OCI-LY1 (cell line): Measurements from ENCODE around the gene ABHD4.

Experiments
- EZH2 ChIP-seq: fragments of 200-600 bp; sonication (generic), shearing (Covaris generic); IDR thresholded peaks from 2 replicates; pipeline ENCODE4 v1.8.0; 2017; ENCODE audit warnings: borderline replicate concordance, mixed run types, mild to moderate bottlenecking, antibody characterized with exemption, low read length, moderate library complexity, mixed read lengths
- TF ChIP-seq, protein P1 (sequence below): fragments of 200-600 bp; sonication (generic), shearing (Covaris generic); IDR thresholded peaks from 2 replicates; pipeline ENCODE4 v1.5.1; 2017; ENCODE audit warnings: mild to moderate bottlenecking, antibody characterized with exemption, low read length, moderate library complexity, mixed read lengths

DNA sequence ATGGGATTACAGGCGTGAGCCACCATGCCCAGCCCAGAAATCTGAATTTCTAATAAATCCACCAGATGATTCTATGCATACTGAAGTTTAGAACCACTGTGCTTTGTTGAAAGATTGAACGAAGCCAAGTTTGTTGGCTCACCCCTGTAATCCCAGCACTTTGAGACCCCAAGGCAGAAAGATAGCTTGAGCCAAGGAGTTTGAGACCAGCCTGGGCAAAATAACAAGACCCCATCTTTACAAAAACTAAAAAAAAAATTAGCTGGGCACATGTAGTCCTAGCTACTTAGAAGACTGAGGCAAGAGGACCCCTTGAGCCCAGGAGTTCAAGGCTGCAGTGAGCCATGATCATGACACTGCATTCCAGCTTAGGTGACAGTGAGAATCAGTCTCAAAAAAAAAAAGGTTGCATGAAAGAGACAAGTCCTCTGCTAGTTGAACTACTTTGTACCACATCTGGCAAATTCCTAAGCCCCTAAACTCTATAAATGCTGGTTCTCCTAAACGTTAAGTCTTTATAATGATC is 1.7 kb upstream of the ABHD4 start:
- TF ChIP-seq, protein P1, sequence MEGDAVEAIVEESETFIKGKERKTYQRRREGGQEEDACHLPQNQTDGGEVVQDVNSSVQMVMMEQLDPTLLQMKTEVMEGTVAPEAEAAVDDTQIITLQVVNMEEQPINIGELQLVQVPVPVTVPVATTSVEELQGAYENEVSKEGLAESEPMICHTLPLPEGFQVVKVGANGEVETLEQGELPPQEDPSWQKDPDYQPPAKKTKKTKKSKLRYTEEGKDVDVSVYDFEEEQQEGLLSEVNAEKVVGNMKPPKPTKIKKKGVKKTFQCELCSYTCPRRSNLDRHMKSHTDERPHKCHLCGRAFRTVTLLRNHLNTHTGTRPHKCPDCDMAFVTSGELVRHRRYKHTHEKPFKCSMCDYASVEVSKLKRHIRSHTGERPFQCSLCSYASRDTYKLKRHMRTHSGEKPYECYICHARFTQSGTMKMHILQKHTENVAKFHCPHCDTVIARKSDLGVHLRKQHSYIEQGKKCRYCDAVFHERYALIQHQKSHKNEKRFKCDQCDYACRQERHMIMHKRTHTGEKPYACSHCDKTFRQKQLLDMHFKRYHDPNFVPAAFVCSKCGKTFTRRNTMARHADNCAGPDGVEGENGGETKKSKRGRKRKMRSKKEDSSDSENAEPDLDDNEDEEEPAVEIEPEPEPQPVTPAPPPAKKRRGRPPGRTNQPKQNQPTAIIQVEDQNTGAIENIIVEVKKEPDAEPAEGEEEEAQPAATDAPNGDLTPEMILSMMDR = no peak
- no peak for TF ChIP-seq EZH2
